ENCODE results near the gene GPR153. TPM values are rescaled to one million over a fixed set of nuclear protein-coding genes. Genes with fewer than 3 reads are reported as not detected.
A peak's percentile ranks its signal among the peaks of the same experiment; 100 is the strongest.
"Not testable (repeated sequence)": the region's sequence is repeated elsewhere in the genome, so short reads cannot be mapped to it uniquely, and the experiment has no call there.

The GPR153 gene
- total and polyA plus RNA-seq, 7 donors = 3.7 to 32.4 (median 10.8) TPM

DNA sequence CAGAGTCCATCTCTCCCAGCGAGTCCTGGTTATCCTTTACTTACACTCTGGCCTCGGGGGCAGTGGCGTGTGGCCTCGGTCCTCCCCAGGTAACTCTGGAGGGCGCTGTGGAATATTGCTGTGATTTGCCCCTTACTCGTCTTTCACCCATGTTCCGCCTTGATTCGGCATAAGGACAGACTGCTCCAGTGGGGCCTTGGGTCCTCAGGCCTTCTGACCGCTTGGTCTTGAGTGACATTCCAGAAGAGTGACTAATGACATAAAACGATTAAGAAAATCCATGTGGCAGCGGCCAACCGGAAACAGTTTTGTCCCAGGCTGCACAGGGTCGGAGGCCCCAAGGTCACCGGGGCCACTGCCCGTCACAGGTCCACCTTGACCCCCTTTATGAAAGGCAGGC is 36.2 kb downstream of the GPR153 start:
- Histone ChIP-seq H3K4me1 (no peaks in the 10 kb centered on the region), H3K9me3 (no peaks in the 10 kb centered on the region), H3K27ac (no peak overlapping the region), H3K36me3 (peaks cover 12 to 84% (median 43%) of the 10 kb centered on the region in 4 donors), H3K27me3 (no peaks in the 10 kb centered on the region), H3K4me3 (no peak overlapping the region)
- 85 to 90% methylated on average over 15 of the region's 15 CpGs for WGBS, 2 donors
- DNase-seq = no peak
- TF ChIP-seq POLR2AphosphoS5 (IDR thresholded peaks at IDR 0.05) = no peak
- TF ChIP-seq EP300 (IDR thresholded peaks at IDR 0.05) = no peak
- TF ChIP-seq POLR2A (IDR thresholded peaks at IDR 0.05) = no peak
- TF ChIP-seq, protein P1, sequence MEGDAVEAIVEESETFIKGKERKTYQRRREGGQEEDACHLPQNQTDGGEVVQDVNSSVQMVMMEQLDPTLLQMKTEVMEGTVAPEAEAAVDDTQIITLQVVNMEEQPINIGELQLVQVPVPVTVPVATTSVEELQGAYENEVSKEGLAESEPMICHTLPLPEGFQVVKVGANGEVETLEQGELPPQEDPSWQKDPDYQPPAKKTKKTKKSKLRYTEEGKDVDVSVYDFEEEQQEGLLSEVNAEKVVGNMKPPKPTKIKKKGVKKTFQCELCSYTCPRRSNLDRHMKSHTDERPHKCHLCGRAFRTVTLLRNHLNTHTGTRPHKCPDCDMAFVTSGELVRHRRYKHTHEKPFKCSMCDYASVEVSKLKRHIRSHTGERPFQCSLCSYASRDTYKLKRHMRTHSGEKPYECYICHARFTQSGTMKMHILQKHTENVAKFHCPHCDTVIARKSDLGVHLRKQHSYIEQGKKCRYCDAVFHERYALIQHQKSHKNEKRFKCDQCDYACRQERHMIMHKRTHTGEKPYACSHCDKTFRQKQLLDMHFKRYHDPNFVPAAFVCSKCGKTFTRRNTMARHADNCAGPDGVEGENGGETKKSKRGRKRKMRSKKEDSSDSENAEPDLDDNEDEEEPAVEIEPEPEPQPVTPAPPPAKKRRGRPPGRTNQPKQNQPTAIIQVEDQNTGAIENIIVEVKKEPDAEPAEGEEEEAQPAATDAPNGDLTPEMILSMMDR (IDR thresholded peaks at IDR 0.05) = no peak
- intact Hi-C loops (cut with DNase I) = no loop called here

DNA sequence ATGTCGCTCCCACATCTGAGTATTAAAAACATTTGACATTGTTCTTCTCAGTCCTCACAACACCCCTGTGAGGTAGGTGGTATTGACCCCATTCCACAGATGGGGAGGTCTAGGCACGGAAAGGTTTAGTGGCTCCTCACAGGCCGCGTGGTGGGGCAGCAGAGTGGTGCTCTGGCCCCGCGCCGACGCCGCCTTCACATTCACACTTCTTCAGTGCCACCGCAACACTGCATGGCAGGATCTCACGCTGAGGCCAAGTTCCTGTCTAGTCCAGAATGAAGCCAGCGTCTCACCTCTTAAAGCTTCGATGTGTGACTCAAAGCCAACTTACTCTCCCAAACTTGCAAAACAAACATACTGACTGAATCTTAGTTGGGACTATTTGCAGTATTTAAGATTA is 37.3 kb downstream of the GPR153 start:
- no peak overlapping the region for H3K27ac ChIP-seq
- H3K36me3 ChIP-seq = peaks cover 12 to 74% (median 39%) of the 10 kb centered on the region in 4 donors
- TF ChIP-seq POLR2AphosphoS5 (IDR thresholded peaks at IDR 0.05) = no peak
- TF ChIP-seq, protein P1 (IDR thresholded peaks at IDR 0.05) = no peak
- no peak for TF ChIP-seq EP300 (IDR thresholded peaks at IDR 0.05)
- TF ChIP-seq POLR2A (IDR thresholded peaks at IDR 0.05) = no peak
- no peaks in the 10 kb centered on the region for H3K4me1 ChIP-seq
- 97 to 98% methylated on average over 13 of the region's 13 CpGs for WGBS, 2 donors
- DNase-seq = no peak
- H3K4me3 ChIP-seq = no peak overlapping the region
- intact Hi-C loops (cut with DNase I) = no loop called here
- H3K9me3 ChIP-seq = no peaks in the 10 kb centered on the region
- no peaks in the 10 kb centered on the region for H3K27me3 ChIP-seq

DNA sequence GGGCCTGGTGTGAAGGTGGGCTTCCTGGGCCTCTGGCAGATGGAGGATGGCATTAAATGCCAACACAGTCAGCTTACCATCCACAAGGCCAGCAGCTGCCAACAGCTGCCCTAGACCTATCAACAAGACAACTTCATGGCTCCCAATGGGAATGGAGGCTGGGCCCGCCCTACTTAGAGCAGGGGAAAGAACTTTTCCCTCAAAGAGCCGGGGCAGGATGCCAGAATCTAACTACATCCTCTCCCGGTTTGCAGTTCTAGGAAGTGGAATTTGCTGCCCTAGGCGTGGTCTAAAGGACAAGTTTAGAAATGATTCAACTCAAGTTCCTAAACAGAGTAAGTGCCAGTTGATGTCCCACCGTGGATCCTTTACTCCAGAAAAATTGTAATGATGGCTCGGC is 38.3 kb downstream of the GPR153 start:
- H3K9me3 ChIP-seq = no peaks in the 10 kb centered on the region
- TF ChIP-seq, protein P1 (IDR thresholded peaks at IDR 0.05) = no peak
- no peak for TF ChIP-seq POLR2A (IDR thresholded peaks at IDR 0.05)
- TF ChIP-seq EP300 (IDR thresholded peaks at IDR 0.05) = no peak
- TF ChIP-seq POLR2AphosphoS5 (IDR thresholded peaks at IDR 0.05) = no peak
- DNase-seq = no peak
- H3K4me3 ChIP-seq = no peak overlapping the region
- 40 to 79% methylated on average over 6 of the region's 6 CpGs for WGBS, 2 donors
- intact Hi-C loops (cut with DNase I) = no loop called here
- no peaks in the 10 kb centered on the region for H3K4me1 ChIP-seq
- H3K27ac ChIP-seq = peak overlapping the region in 2 of 4 donors; percentile 11 to 20
- no peaks in the 10 kb centered on the region for H3K27me3 ChIP-seq
- H3K36me3 ChIP-seq = peaks cover 12 to 64% (median 35%) of the 10 kb centered on the region in 4 donors

GRCh38 chr1:6221210-6221784 is 39.6 kb downstream of the GPR153 start:
- H3K27ac ChIP-seq = no peak overlapping the region
- no peaks in the 10 kb centered on the region for H3K4me1 ChIP-seq
- intact Hi-C loops (cut with DNase I) = no loop called here
- DNase-seq = no peak
- WGBS, 2 donors = 94 to 96% methylated on average over 12 of the region's 12 CpGs
- H3K4me3 ChIP-seq = no peak overlapping the region
- no peaks in the 10 kb centered on the region for H3K9me3 ChIP-seq
- peaks cover 12 to 50% (median 24%) of the 10 kb centered on the region in 4 donors for H3K36me3 ChIP-seq
- TF ChIP-seq POLR2A (IDR thresholded peaks at IDR 0.05) (no peak), EP300 (IDR thresholded peaks at IDR 0.05) (no peak), POLR2AphosphoS5 (IDR thresholded peaks at IDR 0.05) (no peak)
- TF ChIP-seq, protein P1 (IDR thresholded peaks at IDR 0.05) = no peak
- H3K27me3 ChIP-seq = no peaks in the 10 kb centered on the region

DNA sequence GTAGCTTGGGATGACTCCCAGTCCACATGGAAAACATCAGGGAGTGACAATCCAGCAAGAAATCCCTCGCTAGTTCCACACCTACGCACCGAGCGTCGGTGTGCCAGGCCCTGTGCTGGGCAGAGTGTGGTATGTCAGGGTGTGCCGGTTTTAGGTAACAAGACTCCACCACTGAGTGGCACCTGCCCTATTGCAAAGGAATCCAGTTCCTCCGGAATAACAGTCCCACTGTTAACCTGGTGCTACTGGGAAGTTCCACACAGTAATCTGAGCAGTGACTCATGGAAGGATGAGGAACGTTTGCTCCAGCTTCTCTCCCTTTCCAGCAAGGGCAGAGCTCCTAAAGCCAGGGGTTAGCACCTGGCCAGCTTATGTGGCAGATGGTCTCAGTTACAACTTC is 40.7 kb downstream of the GPR153 start:
- DNase-seq = no peak
- no peak for TF ChIP-seq POLR2AphosphoS5 (IDR thresholded peaks at IDR 0.05)
- TF ChIP-seq, protein P1 (IDR thresholded peaks at IDR 0.05) = no peak
- TF ChIP-seq POLR2A (IDR thresholded peaks at IDR 0.05) = no peak
- no peak for TF ChIP-seq EP300 (IDR thresholded peaks at IDR 0.05)
- WGBS, 2 donors = 84 to 85% methylated on average over 8 of the region's 8 CpGs
- Histone ChIP-seq H3K36me3 (peaks cover 12 to 49% (median 18%) of the 10 kb centered on the region in 4 donors), H3K27ac (no peak overlapping the region), H3K27me3 (no peaks in the 10 kb centered on the region), H3K9me3 (no peaks in the 10 kb centered on the region), H3K4me1 (no peaks in the 10 kb centered on the region), H3K4me3 (no peak overlapping the region)
- intact Hi-C loops (cut with DNase I) = no loop called here

GRCh38 chr1:6219641-6220040 is 41.3 kb downstream of the GPR153 start:
- intact Hi-C loops (cut with DNase I); H3K27me3 ChIP-seq; H3K9me3 ChIP-seq; H3K27ac ChIP-seq; H3K4me3 ChIP-seq; DNase-seq; H3K4me1 ChIP-seq: not testable (repeated sequence)
- 86 to 88% methylated on average over 11 of the region's 11 CpGs for WGBS, 2 donors
- peaks cover 6 to 43% (median 14%) of the 10 kb centered on the region in 4 donors for H3K36me3 ChIP-seq
